Kidney epithelial cell (primary cell): ENCODE results near the gene SKIL. TPM values are rescaled to one million over a fixed set of nuclear protein-coding genes. Genes with fewer than 3 reads are reported as not detected.

Source experiments
- DNase-seq: peaks from one replicate; pipeline ENCODE4 v3.0.0-alpha.2; 2010; ENCODE audit warnings: low read depth
- H3K27me3 ChIP-seq: 2 replicates; pipeline ENCODE4 v1.6.0; 2011; ENCODE audit warnings: low read length; ENCODE audit not compliant: control insufficient read depth, insufficient read depth
- H3K36me3 ChIP-seq: 2 replicates; pipeline ENCODE4 v1.5.1; 2011; ENCODE audit warnings: low read length; ENCODE audit not compliant: control insufficient read depth, insufficient read depth
- H3K4me3 ChIP-seq: 2 replicates; pipeline ENCODE4 v1.5.1; 2011; ENCODE audit warnings: low read depth, mild to moderate bottlenecking, control low read depth, low read length
- total RNA-seq: library from RNA; depleted of rRNA; stranded (reverse); fragments of >200 nt; gene quantifications from 2 replicates; pipeline ENCODE4 v1.2.3, GENCODE V29; 2015
- TF ChIP-seq, protein P1 (sequence below): IDR thresholded peaks from 2 replicates; pipeline ENCODE4 v1.5.1; 2011; ENCODE audit warnings: mild to moderate bottlenecking, moderate library complexity, low read length, control low read depth, inconsistent platforms; ENCODE audit not compliant: insufficient read depth, poor library complexity, severe bottlenecking

SKIL gene
- total RNA-seq, 1 donor from 2014 or later = 108 TPM

DNA sequence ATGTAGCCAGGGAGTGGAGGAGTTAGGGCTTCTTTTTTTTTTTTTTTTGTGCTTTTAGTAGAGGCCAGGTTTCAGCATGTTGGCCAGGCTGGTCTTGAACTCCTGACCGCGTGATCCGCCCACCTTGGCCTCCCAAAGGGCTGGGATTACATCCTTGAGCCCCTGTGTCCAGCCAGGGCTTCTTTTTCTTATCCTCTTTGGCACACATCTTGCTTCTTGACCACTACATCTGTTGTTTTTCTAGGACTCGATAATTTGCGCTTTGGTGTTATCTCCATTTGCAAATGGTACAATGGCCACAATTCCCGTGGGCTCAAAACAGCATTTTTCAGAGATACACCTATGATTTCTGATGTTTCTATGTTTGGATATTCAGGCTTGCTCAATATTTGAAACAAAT, 4.2 kb downstream of the SKIL start:
- peaks cover 3% of the 10 kb centered on the region for H3K36me3 ChIP-seq
- no peaks in the 10 kb centered on the region for H3K27me3 ChIP-seq
- no peak for DNase-seq
- TF ChIP-seq, protein P1, sequence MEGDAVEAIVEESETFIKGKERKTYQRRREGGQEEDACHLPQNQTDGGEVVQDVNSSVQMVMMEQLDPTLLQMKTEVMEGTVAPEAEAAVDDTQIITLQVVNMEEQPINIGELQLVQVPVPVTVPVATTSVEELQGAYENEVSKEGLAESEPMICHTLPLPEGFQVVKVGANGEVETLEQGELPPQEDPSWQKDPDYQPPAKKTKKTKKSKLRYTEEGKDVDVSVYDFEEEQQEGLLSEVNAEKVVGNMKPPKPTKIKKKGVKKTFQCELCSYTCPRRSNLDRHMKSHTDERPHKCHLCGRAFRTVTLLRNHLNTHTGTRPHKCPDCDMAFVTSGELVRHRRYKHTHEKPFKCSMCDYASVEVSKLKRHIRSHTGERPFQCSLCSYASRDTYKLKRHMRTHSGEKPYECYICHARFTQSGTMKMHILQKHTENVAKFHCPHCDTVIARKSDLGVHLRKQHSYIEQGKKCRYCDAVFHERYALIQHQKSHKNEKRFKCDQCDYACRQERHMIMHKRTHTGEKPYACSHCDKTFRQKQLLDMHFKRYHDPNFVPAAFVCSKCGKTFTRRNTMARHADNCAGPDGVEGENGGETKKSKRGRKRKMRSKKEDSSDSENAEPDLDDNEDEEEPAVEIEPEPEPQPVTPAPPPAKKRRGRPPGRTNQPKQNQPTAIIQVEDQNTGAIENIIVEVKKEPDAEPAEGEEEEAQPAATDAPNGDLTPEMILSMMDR = no peak
- H3K4me3 ChIP-seq = peak overlapping the region; percentile 9

DNA sequence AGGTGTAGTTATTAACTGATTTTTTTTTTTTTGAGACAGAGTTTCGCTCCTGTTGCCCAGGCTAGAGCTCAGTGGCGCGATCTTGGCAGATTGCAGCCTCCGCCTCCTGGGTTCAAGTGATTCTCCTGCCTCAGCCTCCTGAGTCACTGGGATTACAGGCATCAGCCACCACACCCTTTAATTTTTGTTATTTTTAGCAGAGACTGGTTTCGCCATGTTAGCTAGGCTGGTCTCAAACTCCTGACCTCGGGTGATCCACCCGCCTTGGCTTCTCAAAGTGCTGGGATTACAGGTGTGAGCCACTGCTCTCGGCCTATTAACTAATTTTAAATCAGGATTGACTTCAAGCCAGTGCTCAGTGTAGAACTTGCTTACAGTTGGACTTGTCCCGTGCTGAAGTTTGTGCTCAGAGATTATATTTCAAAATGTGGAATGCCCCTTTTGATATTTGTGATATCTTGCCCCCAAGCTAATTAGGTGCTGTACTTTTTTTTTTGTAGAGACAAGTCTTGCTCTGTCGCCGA, 6.0 kb downstream of the SKIL start:
- peaks cover 3% of the 10 kb centered on the region for H3K36me3 ChIP-seq
- TF ChIP-seq, protein P1 = no peak
- DNase-seq = no peak
- H3K4me3 ChIP-seq = no peak overlapping the region
- no peaks in the 10 kb centered on the region for H3K27me3 ChIP-seq

DNA sequence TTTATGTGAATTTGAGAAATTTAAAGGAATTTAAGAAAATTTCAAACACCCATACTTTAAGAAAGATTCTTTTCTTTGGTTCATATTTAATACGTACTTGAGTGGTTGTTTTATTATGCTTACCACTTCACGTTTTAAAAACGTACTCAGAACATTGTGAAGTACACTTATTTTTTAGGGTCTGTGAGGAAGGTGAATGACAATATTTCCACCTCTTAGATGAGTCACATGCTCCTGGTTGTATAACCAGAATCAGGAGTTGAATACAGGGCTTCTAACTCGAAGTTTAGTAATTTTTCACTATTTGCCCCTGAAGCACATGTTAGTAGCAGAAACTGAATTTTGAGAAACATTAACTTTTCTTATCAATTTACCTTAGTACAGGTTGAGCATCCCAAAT, 7.5 kb downstream of the SKIL start:
- no peak overlapping the region for H3K4me3 ChIP-seq
- DNase-seq = no peak
- no peaks in the 10 kb centered on the region for H3K27me3 ChIP-seq
- TF ChIP-seq, protein P1 = no peak
- H3K36me3 ChIP-seq = peaks cover 3% of the 10 kb centered on the region

DNA sequence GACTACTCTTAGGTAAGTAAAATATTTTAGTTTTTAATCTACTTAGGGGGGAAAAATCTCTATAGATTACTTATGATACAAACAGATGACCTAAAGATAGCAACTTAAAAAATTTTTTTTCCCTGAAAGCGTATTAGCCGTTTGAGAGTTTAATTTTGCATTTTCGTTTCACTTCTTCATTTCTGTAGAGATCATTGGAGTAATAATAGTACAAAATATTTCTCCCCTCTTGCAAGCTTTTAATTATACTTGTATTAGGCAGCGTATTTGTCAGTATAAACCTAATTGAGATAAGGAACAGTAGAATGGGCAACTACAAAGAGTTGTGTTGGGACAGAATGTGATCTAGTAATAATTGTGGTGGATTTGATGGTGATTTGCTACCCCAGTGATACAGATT, 10.3 kb downstream of the SKIL start:
- H3K4me3 ChIP-seq = no peak overlapping the region
- TF ChIP-seq, protein P1 = no peak
- H3K36me3 ChIP-seq = peaks cover 1% of the 10 kb centered on the region
- no peaks in the 10 kb centered on the region for H3K27me3 ChIP-seq
- DNase-seq = no peak

DNA sequence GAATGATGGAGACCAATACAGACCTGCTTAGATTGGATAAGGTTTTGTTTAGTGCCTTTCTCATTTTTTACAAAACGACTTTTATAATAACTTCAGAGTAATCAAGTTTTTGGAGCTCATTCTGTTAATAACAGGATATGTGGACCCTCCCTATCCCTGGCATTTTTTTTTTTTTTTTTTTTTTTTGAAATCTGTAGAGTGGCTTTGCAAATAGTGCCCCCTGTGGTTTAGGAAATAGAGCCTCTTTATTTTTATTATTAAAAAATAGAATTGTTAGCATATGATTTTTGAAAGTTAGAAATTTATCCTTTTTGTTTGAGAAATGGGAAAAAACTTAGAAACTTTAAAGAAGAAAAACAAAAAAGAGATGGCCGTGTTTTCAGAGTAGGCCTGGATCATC, 11.4 kb downstream of the SKIL start:
- DNase-seq = no peak
- Histone ChIP-seq H3K4me3 (no peak overlapping the region), H3K36me3 (peaks cover 1% of the 10 kb centered on the region), H3K27me3 (no peaks in the 10 kb centered on the region)
- TF ChIP-seq, protein P1 = peak; percentile 8

GRCh38 chr3:170372190-170372879, 14.8 kb downstream of the SKIL start:
- Histone ChIP-seq H3K36me3 (peaks cover 1% of the 10 kb centered on the region), H3K27me3 (no peaks in the 10 kb centered on the region), H3K4me3 (no peak overlapping the region)
- DNase-seq = no peak
- TF ChIP-seq, protein P1 = no peak
